H9 (cell line): ENCODE data around the gene GIPC3. TPM values are rescaled to one million over a fixed set of nuclear protein-coding genes. Genes with fewer than 3 reads are reported as not detected.

ENCODE experiments used
- DNase-seq: peaks from one replicate; pipeline ENCODE4 v3.0.0-alpha.2; 2017
- H2AFZ ChIP-seq: one replicate; pipeline ENCODE4 v1.6.1; 2013; ENCODE audit warnings: mild to moderate bottlenecking, low read length, control low read depth, moderate library complexity
- H2AK5ac ChIP-seq: 2 replicates; pipeline ENCODE4 v1.6.1; 2013; ENCODE audit warnings: low read length, control low read depth, mixed read lengths; ENCODE audit not compliant: insufficient read length
- H2BK120ac ChIP-seq: one replicate; pipeline ENCODE4 v1.6.1; 2013; ENCODE audit warnings: low read depth, mild to moderate bottlenecking, low read length, control low read depth, inconsistent platforms; ENCODE audit not compliant: poor library complexity, severe bottlenecking
- H2BK12ac ChIP-seq: 2 replicates; pipeline ENCODE4 v1.6.1; 2013; ENCODE audit warnings: low read length, control low read depth, mixed read lengths, low read depth; ENCODE audit not compliant: insufficient read length
- H2BK15ac ChIP-seq: 2 replicates; pipeline ENCODE4 v1.6.1; 2013; ENCODE audit warnings: low read depth, low read length, control low read depth
- H2BK20ac ChIP-seq: one replicate; pipeline ENCODE4 v1.6.1; 2013; ENCODE audit warnings: low read depth, mild to moderate bottlenecking, low read length, control low read depth, inconsistent platforms; ENCODE audit not compliant: poor library complexity, severe bottlenecking
- H2BK5ac ChIP-seq: 2 replicates; pipeline ENCODE4 v1.6.1; 2013; ENCODE audit warnings: low read length, control low read depth, mixed read lengths; ENCODE audit not compliant: insufficient read length
- H3K14ac ChIP-seq: 2 replicates; pipeline ENCODE4 v1.6.1; 2013; ENCODE audit warnings: low read length, control low read depth; ENCODE audit not compliant: insufficient read depth
- H3K18ac ChIP-seq: 2 replicates; pipeline ENCODE4 v1.6.1; 2013; ENCODE audit warnings: low read depth, mild to moderate bottlenecking, mixed read lengths, low read length, control low read depth; ENCODE audit not compliant: insufficient read length
- H3K23ac ChIP-seq: 2 replicates; pipeline ENCODE4 v1.6.1; 2013; ENCODE audit warnings: low read length, control low read depth, mixed read lengths, low read depth; ENCODE audit not compliant: insufficient read length
- H3K23me2 ChIP-seq: 2 replicates; pipeline ENCODE4 v1.6.1; 2013; ENCODE audit warnings: low read depth, mild to moderate bottlenecking, mixed read lengths, low read length, control low read depth; ENCODE audit not compliant: insufficient read length, poor library complexity, severe bottlenecking
- H3K27ac ChIP-seq: 2 replicates; pipeline ENCODE4 v1.5.1; 2013; ENCODE audit warnings: low read length, control low read depth, mixed read lengths, low read depth; ENCODE audit not compliant: insufficient read length
- H3K27me3 ChIP-seq: 2 replicates; pipeline ENCODE4 v1.6.1; 2013; ENCODE audit warnings: low read length, control low read depth, inconsistent platforms; ENCODE audit not compliant: insufficient read depth
- H3K4ac ChIP-seq: 2 replicates; pipeline ENCODE4 v1.6.1; 2013; ENCODE audit warnings: low read depth, mild to moderate bottlenecking, control low read depth, inconsistent platforms, low read length, moderate library complexity
- H3K4me1 ChIP-seq: 2 replicates; pipeline ENCODE4 v1.6.1; 2013; ENCODE audit warnings: low read length, control low read depth, inconsistent platforms; ENCODE audit not compliant: insufficient read depth
- H3K4me2 ChIP-seq: 2 replicates; pipeline ENCODE4 v1.6.1; 2013; ENCODE audit warnings: low read length, control low read depth, mixed read lengths; ENCODE audit not compliant: insufficient read length, insufficient read depth
- H3K56ac ChIP-seq: 2 replicates; pipeline ENCODE4 v1.6.1; 2013; ENCODE audit warnings: low read depth, mild to moderate bottlenecking, mixed read lengths, low read length, control low read depth; ENCODE audit not compliant: insufficient read length
- H3K79me1 ChIP-seq: 2 replicates; pipeline ENCODE4 v1.6.1; 2013; ENCODE audit warnings: low read depth, mild to moderate bottlenecking, moderate library complexity, low read length, control low read depth, inconsistent platforms; ENCODE audit not compliant: insufficient read depth, poor library complexity, severe bottlenecking
- H3K79me2 ChIP-seq: 2 replicates; pipeline ENCODE4 v1.6.1; 2013; ENCODE audit warnings: low read length, control low read depth, inconsistent platforms; ENCODE audit not compliant: insufficient read depth
- H3K9ac ChIP-seq: 2 replicates; pipeline ENCODE4 v1.6.1; 2013; ENCODE audit warnings: low read length, control low read depth, mixed read lengths; ENCODE audit not compliant: insufficient read length; ENCODE audit errors: extremely low read depth
- H3K9me3 ChIP-seq: one replicate; pipeline ENCODE4 v1.6.1; 2013; ENCODE audit warnings: low read depth, low read length, inconsistent platforms; ENCODE audit not compliant: control insufficient read depth
- H3T11ph ChIP-seq: one replicate; pipeline ENCODE4 v1.6.1; 2013; ENCODE audit warnings: mild to moderate bottlenecking, low read length, control low read depth, inconsistent platforms
- H4K20me1 ChIP-seq: one replicate; pipeline ENCODE4 v1.6.1; 2013; ENCODE audit not compliant: control insufficient read depth, insufficient read length, insufficient read depth
- H4K5ac ChIP-seq: 2 replicates; pipeline ENCODE4 v1.6.1; 2013; ENCODE audit warnings: low read depth, mild to moderate bottlenecking, mixed read lengths, low read length, control low read depth; ENCODE audit not compliant: insufficient read length
- H4K8ac ChIP-seq: replicated peaks from 2 replicates; pipeline ENCODE4 v1.6.1; 2013; ENCODE audit warnings: low read length, control low read depth, mixed read lengths, low read depth; ENCODE audit not compliant: insufficient read length
- H4K91ac ChIP-seq: 2 replicates; pipeline ENCODE4 v1.6.1; 2013; ENCODE audit warnings: low read depth, mild to moderate bottlenecking, moderate library complexity, mixed read lengths, low read length, control low read depth; ENCODE audit not compliant: insufficient read length
- H3K27ac Mint-ChIP-seq, 3 experiments: 2 replicates in 2 of 3; 3 replicates in 1 of 3; pipeline ENCODE4 v1.8.0; 2020 to 2021; ENCODE audit warnings: mixed read lengths in 3 of 3, mild to moderate bottlenecking in 1 of 3, moderate library complexity in 1 of 3
- H3K27me3 Mint-ChIP-seq: 2 replicates; pipeline ENCODE4 v1.8.0; 2021; ENCODE audit warnings: low read depth, mild to moderate bottlenecking, moderate library complexity, mixed read lengths
- H3K36me3 Mint-ChIP-seq, 3 experiments: 2 replicates in 2 of 3; 3 replicates in 1 of 3; pipeline ENCODE4 v1.8.0; 2020 to 2021; ENCODE audit warnings: low read depth in 3 of 3, mixed read lengths in 3 of 3; ENCODE audit not compliant: insufficient read depth in 1 of 3
- H3K4me1 Mint-ChIP-seq, 2 experiments: 2 replicates each; pipeline ENCODE4 v1.8.0; 2020; ENCODE audit warnings: mixed read lengths in 2 of 2
- H3K4me3 Mint-ChIP-seq, 2 experiments: 2 replicates in 1 of 2; 3 replicates in 1 of 2; pipeline ENCODE4 v1.8.0; 2020 to 2021; ENCODE audit warnings: mild to moderate bottlenecking in 2 of 2, mixed read lengths in 2 of 2, moderate library complexity in 1 of 2
- H3K9me3 Mint-ChIP-seq, 2 experiments: 2 replicates in 1 of 2; 3 replicates in 1 of 2; pipeline ENCODE4 v1.8.0; 2020; ENCODE audit warnings: mild to moderate bottlenecking in 2 of 2, mixed read lengths in 2 of 2, moderate library complexity in 1 of 2
- CTCF ChIP-seq: fragments of 200-600 bp; sonication (generic); conservative IDR thresholded peaks from 3 replicates; pipeline ENCODE4 v1.8.0; 2021; ENCODE audit warnings: antibody characterized with exemption, mild to moderate bottlenecking
- WGBS: extraction: QIAGEN DNeasy Blood & Tissue Kit; methylation state at CpG from one replicate; pipeline ENCODE4 v1.1.7; 2013; ENCODE audit warnings: missing lambda C conversion rate, low lambda C conversion rate, mixed read lengths; ENCODE audit not compliant: insufficient read length; ENCODE audit errors: extremely low coverage; 5-methylcytosine and 5-hydroxymethylcytosine counted together
- total RNA-seq: library from RNA; stranded (reverse); gene quantifications from 2 replicates; pipeline ENCODE4 v1.2.1, GENCODE V29; 2021

Gene GIPC3
- total RNA-seq, 1 experiment from 2014 or later: 1.6 TPM

GRCh38 chr19:3605770-3606169 is 20.5 kb downstream of the GIPC3 start:
- H4K5ac ChIP-seq: no peak overlapping the region
- no peak overlapping the region for H4K8ac ChIP-seq
- no peak overlapping the region for H3K4ac ChIP-seq
- no peaks in the 10 kb centered on the region for H3K9me3 ChIP-seq
- no peak overlapping the region for H2BK12ac ChIP-seq
- peaks cover 0 to 4% of the 10 kb centered on the region in 2 experiments; a peak in 1 of 5 replicates for H3K9me3 Mint-ChIP-seq
- no peak overlapping the region for H2AK5ac ChIP-seq
- H3K4me3 Mint-ChIP-seq: no peak overlapping the region
- no peaks in the 10 kb centered on the region for H3K79me2 ChIP-seq
- H3K27me3 ChIP-seq: peaks cover 5% of the 10 kb centered on the region; the same call in 1 of the 2 replicates
- H3K56ac ChIP-seq: no peak overlapping the region
- no peak overlapping the region for H3K9ac ChIP-seq
- H2BK15ac ChIP-seq: no peak overlapping the region
- no peak overlapping the region for H4K91ac ChIP-seq
- no peaks in the 10 kb centered on the region for H3K79me1 ChIP-seq
- H3K4me1 ChIP-seq: no peaks in the 10 kb centered on the region; the same call in 1 of the 2 replicates
- no peak overlapping the region for H3K14ac ChIP-seq
- no peak overlapping the region for H3K27ac ChIP-seq
- no peak overlapping the region for H3K27ac Mint-ChIP-seq
- H3K23me2 ChIP-seq: peaks cover 2% of the 10 kb centered on the region
- no peak overlapping the region for H3K23ac ChIP-seq
- no peak overlapping the region for H3K4me2 ChIP-seq
- no peak for TF ChIP-seq CTCF
- no peak overlapping the region for H3T11ph ChIP-seq
- H2BK20ac ChIP-seq: no peak overlapping the region
- DNase-seq: no peak
- H3K4me1 Mint-ChIP-seq: peaks cover 12% of the 10 kb centered on the region in 2 experiments
- peaks cover 4% of the 10 kb centered on the region for H3K27me3 Mint-ChIP-seq
- H3K36me3 Mint-ChIP-seq: peaks cover 3 to 6% (median 3%) of the 10 kb centered on the region in 3 experiments; a peak in 5 of 7 replicates
- H2BK5ac ChIP-seq: no peak overlapping the region
- no peak overlapping the region for H2BK120ac ChIP-seq
- H4K20me1 ChIP-seq: no peaks in the 10 kb centered on the region
- no peak overlapping the region for H2AFZ ChIP-seq
- WGBS: no CpG with 5 or more reads among the region's 5 CpGs
- no peak overlapping the region for H3K18ac ChIP-seq
